ENCODE measurements around the gene SUN1. TPM values are rescaled to one million over a fixed set of nuclear protein-coding genes. Genes with fewer than 3 reads are reported as not detected.

SUN1 gene
- total RNA-seq, 1 donor from 2014 or later: 183 TPM

DNA sequence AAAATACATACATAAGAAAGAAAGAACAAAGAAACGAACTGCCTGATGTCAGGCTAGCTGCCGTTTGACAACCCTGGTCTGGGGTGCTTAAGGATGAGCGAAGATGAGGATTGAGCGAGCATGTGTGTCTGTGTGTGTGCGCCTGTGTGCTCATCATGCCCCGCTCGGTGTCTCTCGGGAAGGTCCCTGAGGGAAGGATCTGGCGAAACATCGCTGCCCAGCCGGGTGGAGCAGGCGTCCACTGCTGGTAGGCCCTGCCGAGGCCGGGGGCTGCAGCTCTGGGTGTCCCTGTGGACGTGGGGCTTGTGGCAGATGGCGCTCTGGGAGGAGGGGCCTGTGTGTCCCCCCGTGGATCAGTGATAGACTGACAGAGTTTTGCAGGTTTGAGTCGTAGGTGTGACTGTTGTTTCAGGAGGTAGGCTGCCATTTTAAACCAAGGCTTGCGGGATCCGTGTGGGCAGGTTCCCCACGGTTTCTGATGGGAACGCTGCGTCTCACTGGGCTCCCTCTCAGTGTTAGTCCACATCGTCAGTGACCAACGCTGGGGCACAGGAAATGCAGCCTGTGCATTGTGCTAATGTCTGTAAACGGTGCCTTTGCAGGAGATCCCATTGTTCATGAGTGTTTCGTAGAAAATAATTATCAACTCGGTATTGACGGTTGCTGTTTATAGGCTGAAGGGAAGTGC lies 5.9 kb upstream of the SUN1 start:
- TF ChIP-seq, protein P1, sequence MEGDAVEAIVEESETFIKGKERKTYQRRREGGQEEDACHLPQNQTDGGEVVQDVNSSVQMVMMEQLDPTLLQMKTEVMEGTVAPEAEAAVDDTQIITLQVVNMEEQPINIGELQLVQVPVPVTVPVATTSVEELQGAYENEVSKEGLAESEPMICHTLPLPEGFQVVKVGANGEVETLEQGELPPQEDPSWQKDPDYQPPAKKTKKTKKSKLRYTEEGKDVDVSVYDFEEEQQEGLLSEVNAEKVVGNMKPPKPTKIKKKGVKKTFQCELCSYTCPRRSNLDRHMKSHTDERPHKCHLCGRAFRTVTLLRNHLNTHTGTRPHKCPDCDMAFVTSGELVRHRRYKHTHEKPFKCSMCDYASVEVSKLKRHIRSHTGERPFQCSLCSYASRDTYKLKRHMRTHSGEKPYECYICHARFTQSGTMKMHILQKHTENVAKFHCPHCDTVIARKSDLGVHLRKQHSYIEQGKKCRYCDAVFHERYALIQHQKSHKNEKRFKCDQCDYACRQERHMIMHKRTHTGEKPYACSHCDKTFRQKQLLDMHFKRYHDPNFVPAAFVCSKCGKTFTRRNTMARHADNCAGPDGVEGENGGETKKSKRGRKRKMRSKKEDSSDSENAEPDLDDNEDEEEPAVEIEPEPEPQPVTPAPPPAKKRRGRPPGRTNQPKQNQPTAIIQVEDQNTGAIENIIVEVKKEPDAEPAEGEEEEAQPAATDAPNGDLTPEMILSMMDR (IDR thresholded peaks at IDR 0.05; ENCODE audit: borderline replicate concordance): no peak
- Histone ChIP-seq H3K4me1 (peaks cover 99% of the 10 kb centered on the region), H3K27ac (replicated peaks) (peak overlapping the region; percentile 95), H3K4me3 (peak overlapping the region; percentile 11), H3K9me3 (replicated peaks) (no peaks in the 10 kb centered on the region), H3K36me3 (no peaks in the 10 kb centered on the region), H3K27me3 (ENCODE audit: low read depth) (no peaks in the 10 kb centered on the region)
- intact Hi-C loops (cut with micrococcal nuclease): no loop called here
- DNase-seq: no peak

DNA sequence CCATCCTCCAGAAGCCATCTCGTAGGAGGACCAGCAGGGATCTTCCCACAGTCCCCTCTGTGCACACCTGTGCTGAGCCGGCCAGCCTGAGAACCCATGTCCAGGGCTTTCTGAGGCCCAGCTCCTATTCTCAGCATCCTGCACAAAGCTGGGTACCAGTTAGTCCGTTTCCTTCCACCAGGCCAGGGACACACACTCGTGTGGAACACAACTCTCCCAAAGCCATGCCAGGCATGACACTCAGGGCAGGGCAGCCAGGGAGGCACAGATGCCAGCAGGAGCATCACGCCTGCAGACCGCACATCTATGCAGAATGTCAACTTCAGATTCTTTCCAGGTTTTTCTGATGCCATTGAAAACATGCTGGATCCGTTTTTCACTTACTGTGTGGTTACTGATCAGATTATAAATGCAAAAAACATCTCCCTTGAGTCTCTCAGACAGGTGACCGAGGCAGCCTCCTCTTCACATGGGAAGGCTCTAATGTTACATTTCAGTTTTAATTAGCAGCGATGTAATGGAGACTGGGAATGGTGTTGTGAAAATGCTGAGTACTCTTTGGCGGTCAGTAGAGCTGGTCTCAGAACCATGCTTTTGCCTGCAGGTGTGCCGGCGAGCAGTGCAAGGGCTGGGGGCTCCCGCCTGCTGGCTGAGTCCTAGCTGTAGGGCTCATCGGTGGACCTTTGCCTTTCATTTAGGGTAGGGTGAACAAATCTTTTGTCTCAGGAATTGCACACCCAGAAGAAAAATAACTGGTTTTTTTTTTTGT lies 3.3 kb upstream of the SUN1 start:
- intact Hi-C loops (cut with micrococcal nuclease): no loop called here
- Histone ChIP-seq H3K36me3 (no peaks in the 10 kb centered on the region), H3K9me3 (replicated peaks) (no peaks in the 10 kb centered on the region), H3K4me1 (peaks cover 97% of the 10 kb centered on the region), H3K27ac (replicated peaks) (peak overlapping the region; percentile 95), H3K4me3 (no peak overlapping the region), H3K27me3 (ENCODE audit: low read depth) (no peaks in the 10 kb centered on the region)
- TF ChIP-seq, protein P1 (IDR thresholded peaks at IDR 0.05; ENCODE audit: borderline replicate concordance): no peak
- no peak for DNase-seq

DNA sequence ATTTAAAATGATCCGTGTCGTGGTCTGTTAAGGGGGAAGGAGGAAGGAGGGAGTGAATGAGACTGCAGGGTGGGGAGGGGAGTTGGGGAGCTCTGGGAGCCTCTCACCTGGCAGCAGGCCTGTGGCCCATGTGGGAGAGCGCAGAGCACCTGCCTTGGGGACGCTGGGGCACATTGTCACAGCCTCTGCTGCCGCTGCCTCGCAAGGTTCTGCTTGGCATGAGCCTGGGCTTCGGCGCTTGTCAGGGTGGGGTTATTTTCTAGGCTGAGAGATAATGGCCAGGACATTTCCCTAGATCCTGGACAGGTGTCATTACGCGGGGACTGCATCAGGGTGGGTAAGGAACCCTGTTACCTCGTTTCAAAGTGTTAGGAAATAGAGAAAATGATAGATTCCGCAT lies 2.2 kb upstream of the SUN1 start:
- peaks cover 7% of the 10 kb centered on the region for H3K36me3 ChIP-seq
- intact Hi-C loops (cut with micrococcal nuclease): loop anchor here (10.0 kb wide), 1 partner anchor 45 kb away; no protein-coding TSS in a partner anchor
- TF ChIP-seq, protein P1 (IDR thresholded peaks at IDR 0.05; ENCODE audit: borderline replicate concordance): no peak
- peak overlapping the region; percentile 52 for H3K4me3 ChIP-seq
- H3K9me3 ChIP-seq (replicated peaks): no peaks in the 10 kb centered on the region
- no peaks in the 10 kb centered on the region for H3K27me3 ChIP-seq (ENCODE audit: low read depth)
- peaks cover 97% of the 10 kb centered on the region for H3K4me1 ChIP-seq
- peak overlapping the region; percentile 95 for H3K27ac ChIP-seq (replicated peaks)
- no peak for DNase-seq

DNA sequence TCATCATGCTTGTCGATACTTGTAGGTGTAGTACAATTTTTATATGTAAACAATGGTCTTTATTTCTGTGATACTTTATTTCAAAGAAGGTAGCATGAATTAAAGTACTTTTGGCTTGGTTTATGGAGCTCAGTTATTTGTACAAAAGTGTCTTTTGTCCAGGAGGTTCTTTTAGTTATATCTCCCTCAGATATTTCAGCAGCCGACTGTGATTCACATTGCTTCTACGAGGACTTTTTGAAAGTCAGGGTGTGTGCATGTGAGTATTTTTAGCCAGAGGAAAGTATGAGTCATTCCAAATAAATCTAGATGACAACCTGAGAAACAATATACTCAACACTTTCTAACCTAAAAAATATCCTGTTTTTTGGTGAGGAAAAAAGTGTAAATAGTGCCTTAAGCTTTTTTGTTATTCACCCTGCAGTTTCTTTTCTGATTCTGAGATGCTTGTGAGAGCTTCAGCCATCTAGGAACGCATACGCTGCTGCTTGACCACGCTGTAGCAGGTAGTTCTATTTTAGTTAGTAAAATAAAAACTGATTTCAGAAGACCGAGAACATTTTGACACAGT lies 595 bp upstream of the SUN1 start:
- intact Hi-C loops (cut with micrococcal nuclease): loop anchor here (10.0 kb wide), 1 partner anchor 47 kb away; no protein-coding TSS in a partner anchor
- H3K9me3 ChIP-seq (replicated peaks): no peaks in the 10 kb centered on the region
- TF ChIP-seq, protein P1 (IDR thresholded peaks at IDR 0.05; ENCODE audit: borderline replicate concordance): no peak
- no peak for DNase-seq
- peaks cover 9% of the 10 kb centered on the region for H3K36me3 ChIP-seq
- H3K27me3 ChIP-seq (ENCODE audit: low read depth): no peaks in the 10 kb centered on the region
- peaks cover 98% of the 10 kb centered on the region for H3K4me1 ChIP-seq
- peak overlapping the region; percentile 95 for H3K27ac ChIP-seq (replicated peaks)
- peak overlapping the region; percentile 52 for H3K4me3 ChIP-seq

DNA sequence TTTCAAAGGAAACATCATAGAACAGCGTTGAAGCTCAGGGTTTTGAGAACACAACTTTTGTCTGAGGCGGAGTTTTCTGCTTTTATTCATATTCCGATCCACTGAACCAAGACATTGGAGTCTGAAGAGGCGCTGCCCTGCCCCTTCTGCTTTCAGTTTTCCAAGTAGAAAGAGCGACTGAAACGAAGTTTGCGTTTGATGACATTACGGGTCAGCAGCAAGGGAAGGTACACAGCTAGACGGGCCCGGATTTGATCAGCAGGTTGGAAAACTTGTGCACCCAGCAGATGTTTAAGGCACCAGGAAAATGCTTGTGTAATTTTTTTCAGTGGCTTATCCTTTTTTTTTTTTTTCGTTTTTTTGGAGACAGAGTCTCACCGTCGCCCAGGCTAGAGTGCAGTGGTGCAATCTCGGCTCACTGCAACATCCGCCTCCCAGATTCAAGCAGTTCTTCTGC lies 720 bp downstream of the SUN1 start:
- TF ChIP-seq, protein P1 (IDR thresholded peaks at IDR 0.05; ENCODE audit: borderline replicate concordance): no peak
- Histone ChIP-seq H3K27me3 (ENCODE audit: low read depth) (no peaks in the 10 kb centered on the region), H3K4me1 (peaks cover 98% of the 10 kb centered on the region), H3K36me3 (peaks cover 9% of the 10 kb centered on the region), H3K4me3 (peak overlapping the region; percentile 52), H3K9me3 (replicated peaks) (no peaks in the 10 kb centered on the region), H3K27ac (replicated peaks) (peak overlapping the region; percentile 95)
- intact Hi-C loops (cut with micrococcal nuclease): loop anchor here (10.0 kb wide), 1 partner anchor 48 kb away; no protein-coding TSS in a partner anchor
- no peak for DNase-seq
